K562 (cell line): ENCODE data around the gene MAP3K19. TPM values are rescaled to one million over a fixed set of nuclear protein-coding genes. Genes with fewer than 3 reads are reported as not detected.

Source experiments
- ATAC-seq: fragments of 200-7000 bp; cut with Tn5 transposase; 3 replicates; pipeline ENCODE4 v1.9.1; 2020; ENCODE audit warnings: moderate library complexity
- BruUV-seq: library from RNA; stranded (reverse); fragments of 400-500 nt; replicated peaks from 2 replicates; lab custom pipeline; 2021; lab: Mats Ljungman, UMichigan
- CTCF ChIA-PET: fragments of 300-600 bp; formaldehyde crosslinking; extraction: SDS; loops from one replicate; lab custom pipeline; 2021; ENCODE audit warnings: low intra/inter-chr PET ratio; lab: Yijun Ruan, JAX
- POLR2A ChIA-PET: fragments of 300-600, 350-650 bp; sonication (Branson Sonifier 250); formaldehyde crosslinking; extraction: SDS; loops from one replicate; lab custom pipeline; 2021; ENCODE audit warnings: antibody characterized with exemption, inconsistent platforms; lab: Yijun Ruan, JAX
- DNase-seq, 4 experiments: peaks; one replicate each; pipeline versions ENCODE4 v3.0.0 to v3.0.0-alpha.2; 2011 to 2018; ENCODE audit warnings: low spot score in 3 of 4, mixed read lengths in 3 of 4; ENCODE audit errors: extremely low read depth in 1 of 4
- FAIRE-seq: peaks from 2 replicates; lab custom pipeline; 2011; peaks lifted over from hg19 to GRCh38; lab: Jason Lieb, UNC
- H2AFZ ChIP-seq: 2 replicates; pipeline ENCODE4 v1.6.0; 2011; ENCODE audit warnings: low read depth, low read length, control low read depth, inconsistent platforms
- H3K27ac ChIP-seq: fragments of 200-600 bp; 3 replicates; pipeline ENCODE4 v1.8.0; 2011; ENCODE audit warnings: low read depth, mild to moderate bottlenecking, control low read depth, inconsistent platforms, low read length, moderate library complexity, mixed read lengths; ENCODE audit errors: extremely low read depth
- H3K27me3 ChIP-seq, 2 experiments: fragments of 300-600 bp in 1 of 2; 2 replicates in 1 of 2; 3 replicates in 1 of 2; pipeline versions ENCODE4 v1.6.0 to v1.8.0; 2011; ENCODE audit warnings: inconsistent platforms in 2 of 2, low read length in 2 of 2, mild to moderate bottlenecking in 1 of 2, mixed read lengths in 1 of 2, moderate library complexity in 1 of 2; ENCODE audit not compliant: control insufficient read depth in 2 of 2, insufficient read depth in 2 of 2
- H3K36me3 ChIP-seq: fragments of 300-600 bp; 3 replicates; pipeline ENCODE4 v1.8.0; 2011; ENCODE audit warnings: mild to moderate bottlenecking, low read length, inconsistent platforms; ENCODE audit not compliant: control insufficient read depth, insufficient read depth
- H3K4me1 ChIP-seq, 2 experiments: fragments of 200-600 bp in 1 of 2; replicated peaks in 1 of 2; 2 replicates in 1 of 2; 3 replicates in 1 of 2; pipeline versions ENCODE4 v1.5.1 to v1.8.0; 2011; ENCODE audit warnings: inconsistent platforms in 2 of 2, low read length in 2 of 2, mild to moderate bottlenecking in 1 of 2, mixed read lengths in 1 of 2, moderate library complexity in 1 of 2; ENCODE audit not compliant: control insufficient read depth in 2 of 2, insufficient read depth in 2 of 2
- H3K4me2 ChIP-seq: 2 replicates; pipeline ENCODE4 v1.6.1; 2011; ENCODE audit warnings: low read length, control low read depth, inconsistent platforms, mixed read lengths; ENCODE audit not compliant: insufficient read depth
- H3K4me3 ChIP-seq: fragments of 200-600 bp; sonication (generic), shearing (Covaris generic); 2 replicates; pipeline ENCODE4 v1.5.1; 2016; ENCODE audit warnings: control low read depth, inconsistent platforms
- H3K79me2 ChIP-seq: fragments of 200-600 bp; 3 replicates; pipeline ENCODE4 v1.8.0; 2011; ENCODE audit warnings: low read length, inconsistent platforms; ENCODE audit not compliant: control insufficient read depth, insufficient read depth
- H3K9ac ChIP-seq, 2 experiments: 2 replicates each; pipeline versions ENCODE4 v1.6.0 to v1.6.1; 2011; ENCODE audit warnings: low read depth in 2 of 2, low read length in 2 of 2, control low read depth in 1 of 2, inconsistent platforms in 1 of 2, mild to moderate bottlenecking in 1 of 2, mixed read lengths in 1 of 2; ENCODE audit not compliant: insufficient read depth in 1 of 2
- H3K9me1 ChIP-seq: one replicate; pipeline ENCODE4 v1.6.0; 2011; ENCODE audit warnings: inconsistent platforms, mild to moderate bottlenecking, low read length, moderate library complexity; ENCODE audit not compliant: control insufficient read depth, insufficient read depth
- H3K9me3 ChIP-seq: replicated peaks from 2 replicates; pipeline ENCODE4 v1.5.1; 2011; ENCODE audit warnings: low read depth, low read length, inconsistent platforms; ENCODE audit not compliant: control insufficient read depth, insufficient read depth
- H4K20me1 ChIP-seq: replicated peaks from 2 replicates; pipeline ENCODE4 v1.6.1; 2011; ENCODE audit warnings: low read length, inconsistent platforms, mixed read lengths; ENCODE audit not compliant: control insufficient read depth, insufficient read depth
- SAFB ChIP-seq: fragments of 200-400 bp; formaldehyde crosslinking; IDR thresholded peaks from 2 replicates; pipeline ENCODE4 v1.6.1; 2017; ENCODE audit warnings: low read depth, low read length, borderline replicate concordance
- TAL1 ChIP-seq: fragments of 450-650 bp; IDR thresholded peaks from 2 replicates; pipeline ENCODE4 v1.6.1; 2016; ENCODE audit warnings: mild to moderate bottlenecking
- ZNF780A ChIP-seq: fragments of 250-450 bp; sonication (Bioruptor Pico); IDR thresholded peaks from 2 replicates; pipeline ENCODE4 v1.5.0; 2021; ENCODE audit warnings: mild to moderate bottlenecking
- WGBS: fragments of 100-300 bp; shearing (Covaris generic); methylation state at CpG from one replicate; pipeline ENCODE4 v1.1.6; 2016; ENCODE audit warnings: low coverage, mixed read lengths; ENCODE audit not compliant: insufficient coverage; ENCODE audit errors: missing lambda C conversion rate; 5-methylcytosine and 5-hydroxymethylcytosine counted together
- in situ Hi-C: fragments of 300-500 bp; cut with MboI; formaldehyde crosslinking; loops from 4 replicates; pipeline ENCODE4 v1.15.0; 2018; ENCODE audit warnings: inconsistent platforms, mixed read lengths
- intact Hi-C: fragments of 100-400 bp; cut with micrococcal nuclease; formaldehyde crosslinking; loops from 2 replicates; pipeline ENCODE4 v1.14.2; 2022
- polyA plus RNA-seq, 8 experiments: library from polyadenylated mRNA; depleted of rRNA in 4 of 8; stranded (reverse) in 5 of 8; unstranded in 3 of 8; fragments of >200 nt; fragmentation: Nextera tagmentation in 2 of 8; fragmentation: Illumina TruSeq in 1 of 8; extraction: Ambion mirVana in 2 of 8; extraction: Trizol in 1 of 8; gene quantifications; 2 replicates each; pipeline versions ENCODE4 v1.2.1 to v1.2.3, GENCODE V29; 2011 to 2014; ENCODE audit warnings: inconsistent platforms in 1 of 8, missing spikeins in 1 of 8
- total RNA-seq, 7 experiments: library from RNA; depleted of rRNA in 6 of 7; stranded (reverse); fragments of >200 nt in 6 of 7; fragmentation: Illumina TruSeq in 2 of 7; extraction: Trizol in 2 of 7; gene quantifications; 2 replicates each; pipeline versions ENCODE4 v1.2.1 to v1.2.3, GENCODE V29; 2011 to 2021; ENCODE audit warnings: low replicate concordance in 1 of 7

MAP3K19 gene
- total and polyA plus RNA-seq, 9 of the 15 experiments (the other 6 are each of a cell fraction or from before 2014, with no cell fraction given), result 0.29 TPM; not detected in 8

GRCh38 chr2:134976074-134976702, 71.1 kb downstream of the MAP3K19 start:
- ATAC-seq (peak; percentile 51), FAIRE-seq (no peak), DNase-seq (no peak)
- Histone ChIP-seq H4K20me1 (no peaks in the 10 kb centered on the region), H3K4me2 (no peak overlapping the region), H3K9ac (no peak overlapping the region), H3K4me3 (no peak overlapping the region), H3K27ac (no peak overlapping the region), H3K36me3 (no peaks in the 10 kb centered on the region), H2AFZ (no peak overlapping the region), H3K79me2 (no peaks in the 10 kb centered on the region), H3K4me1 (peaks cover 0 to 5% of the 10 kb centered on the region in 2 experiments; a peak in 1 of 5 replicates), H3K27me3 (peaks cover 2 to 20% of the 10 kb centered on the region in 2 experiments; a peak in 3 of 5 replicates), H3K9me3 (no peaks in the 10 kb centered on the region; the same call in 1 of the 2 replicates), H3K9me1 (no peaks in the 10 kb centered on the region)
- ChIA-PET POLR2A (interaction anchor here (1.1 kb wide), 1 partner anchor 9 kb away, joined by 5 read pairs; no protein-coding TSS in a partner anchor), CTCF (interaction anchor here (0.7 kb wide), 2 partner anchors 764 to 914 kb away, joined by 3 to 11 read pairs; no protein-coding TSS in a partner anchor)
- in situ Hi-C loops (loop anchor here (25.0 kb wide), 1 partner anchor 1411 kb away; no protein-coding TSS in a partner anchor), intact Hi-C loops (no loop called here)
- BruUV-seq, result no TSS peak
- WGBS, result 5% methylated on average over 3 of the region's 3 CpGs
- no peak for TF ChIP-seq SAFB
- TF ChIP-seq ZNF780A (CRISPR knock-in tag), result no peak
- 0 out of 2 replicates have a peak, but pooled peaks have one; percentile 4 for TF ChIP-seq TAL1
